BJ (cell line): ENCODE results near the gene STXBP5L. TPM values are rescaled to one million over a fixed set of nuclear protein-coding genes. Genes with fewer than 3 reads are reported as not detected.

ENCODE experiments used
- polyA plus RNA-seq: library from polyadenylated mRNA; depleted of rRNA; stranded (reverse); fragments of >200 nt; gene quantifications from 2 replicates; pipeline ENCODE4 v1.2.3, GENCODE V29; 2011; rRNA removed
- small RNA-seq: library from RNA; depleted of rRNA; stranded (forward); fragments of <200 nt; gene quantifications from one replicate; pipeline ENCODE3, GENCODE V24; 2012; ENCODE audit warnings: low replicate concordance, low read depth; ENCODE audit not compliant: insufficient read length

Gene STXBP5L
- polyA plus RNA-seq, 1 experiment: not detected

Small RNA genes lying within 50 kb of the gene (small RNA-seq; reads per million reads assigned to genes)
- gene MIR5682: not detected

Other genes with a start within 250 kb of the STXBP5L start
- 0.11 and 0.15 TPM in 2 replicates for gene HGD, start 226.0 kb upstream of the STXBP5L start, polyA plus RNA-seq
- 2.6 and 5.8 TPM in 2 replicates for gene RABL3, start 165.7 kb upstream of the STXBP5L start, polyA plus RNA-seq
- 8.1 and 11.0 TPM in 2 replicates for gene GTF2E1, start 165.5 kb upstream of the STXBP5L start, polyA plus RNA-seq